ENCODE data around the gene AMTN. TPM values are rescaled to one million over a fixed set of nuclear protein-coding genes. Genes with fewer than 3 reads are reported as not detected.
"Not testable (repeated sequence)": the region's sequence is repeated elsewhere in the genome, so short reads cannot be mapped to it uniquely, and the experiment has no call there.

Gene AMTN
- total and polyA plus RNA-seq, 3 experiments from 2014 or later = not detected

DNA sequence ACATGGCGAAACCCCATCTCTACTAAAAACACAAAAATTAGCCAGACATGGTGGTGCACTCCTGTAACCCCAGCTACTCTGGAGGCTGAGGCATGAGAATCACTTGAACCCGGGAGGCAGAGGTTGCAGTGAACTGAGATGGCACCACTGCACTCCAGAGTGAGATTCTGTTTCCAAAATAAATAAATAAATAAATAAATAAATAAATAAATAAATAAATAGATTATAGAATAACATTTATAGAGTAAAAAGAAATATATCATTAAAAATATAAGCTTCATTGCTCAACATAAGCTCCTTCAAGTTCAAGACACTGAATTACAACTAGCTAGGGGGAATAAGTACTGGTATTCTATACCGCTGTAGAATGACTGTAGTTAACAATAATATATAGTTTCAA is 16.5 kb downstream of the AMTN start:
- CTCF ChIA-PET; H3K36me3 ChIP-seq (ENCODE audit: insufficient read depth, low read length); POLR2A ChIA-PET; H3K36me3 Mint-ChIP-seq; H3K4me3 ChIP-seq (ENCODE audit: low read length); H3K4me1 ChIP-seq (ENCODE audit: insufficient read depth, low read length); H3K27ac ChIP-seq (ENCODE audit: low read depth, low read length); H3K4me1 Mint-ChIP-seq; H3K9me3 Mint-ChIP-seq; H3K27ac Mint-ChIP-seq; H3K9me3 ChIP-seq (ENCODE audit: low read length); H3K4me3 Mint-ChIP-seq; DNase-seq; H3K27me3 ChIP-seq (ENCODE audit: insufficient read depth, low read length, poor library complexity, severe bottlenecking): not testable (repeated sequence)
- peaks cover 0 to 25% of the 10 kb centered on the region in 2 donors for H3K27me3 Mint-ChIP-seq

- H3K4me3 ChIP-seq (ENCODE audit: low read length) = no peak overlapping the region
- ChIA-PET POLR2A (no interaction called here), CTCF (no interaction called here)
- no peaks in the 10 kb centered on the region for H3K4me1 Mint-ChIP-seq
- H3K4me3 Mint-ChIP-seq = no peak overlapping the region
- H3K27ac Mint-ChIP-seq = peak overlapping the region in 1 of 8 donors; percentile 44
- peaks cover 0 to 4% (median 3%) of the 10 kb centered on the region in 5 donors for H3K9me3 Mint-ChIP-seq
- no peaks in the 10 kb centered on the region for H3K36me3 ChIP-seq (ENCODE audit: insufficient read depth, low read length)
- no peak for DNase-seq
- H3K4me1 ChIP-seq (ENCODE audit: insufficient read depth, low read length) = no peaks in the 10 kb centered on the region
- peaks cover 0 to 12% of the 10 kb centered on the region in 2 donors for H3K27me3 Mint-ChIP-seq
- H3K27ac ChIP-seq (ENCODE audit: low read depth, low read length) = no peak overlapping the region
- no peaks in the 10 kb centered on the region for H3K36me3 Mint-ChIP-seq
- no peaks in the 10 kb centered on the region for H3K9me3 ChIP-seq (ENCODE audit: low read length)
- H3K27me3 ChIP-seq (ENCODE audit: insufficient read depth, low read length, poor library complexity, severe bottlenecking) = no peaks in the 10 kb centered on the region
Observed at GRCh38 chr4:70538869-70539268, 20.5 kb downstream of the AMTN start.

DNA sequence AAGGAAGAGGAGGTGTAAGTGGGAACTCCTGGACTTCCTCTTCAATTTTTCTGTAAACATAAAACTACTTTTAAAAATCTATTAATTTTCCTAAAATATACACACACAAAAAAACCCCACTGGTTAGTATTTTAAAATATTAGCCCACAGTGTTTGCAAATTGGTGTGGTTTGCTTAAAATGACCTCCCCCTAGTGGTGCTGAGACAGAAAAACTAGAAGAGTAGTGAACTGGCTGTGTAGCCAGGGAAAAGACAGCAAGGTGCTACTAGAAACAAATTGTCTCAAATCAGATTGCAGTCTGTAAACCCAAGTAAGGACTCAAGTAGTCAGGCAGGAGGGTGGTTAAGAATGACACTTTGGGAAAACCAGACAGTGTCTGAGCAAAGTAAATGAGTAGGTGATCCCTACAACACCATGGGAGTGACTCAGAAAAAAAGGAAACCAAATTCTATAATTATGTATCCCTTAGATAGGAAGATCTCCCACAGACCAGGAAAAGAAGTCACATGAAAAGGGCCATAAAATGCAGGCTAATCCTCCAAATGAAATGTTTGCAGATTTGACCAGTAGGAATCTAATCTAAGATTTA is 26.0 kb downstream of the AMTN start:
- Histone ChIP-seq H3K27me3 (ENCODE audit: insufficient read depth, low read length, poor library complexity, severe bottlenecking) (peaks cover 4% of the 10 kb centered on the region), H3K27ac (ENCODE audit: low read depth, low read length) (no peak overlapping the region), H3K4me3 (ENCODE audit: low read length) (no peak overlapping the region), H3K36me3 (ENCODE audit: insufficient read depth, low read length) (no peaks in the 10 kb centered on the region), H3K4me1 (ENCODE audit: insufficient read depth, low read length) (no peaks in the 10 kb centered on the region), H3K9me3 (ENCODE audit: low read length) (no peaks in the 10 kb centered on the region)
- ChIA-PET POLR2A (no interaction called here), CTCF (no interaction called here)
- H3K36me3 Mint-ChIP-seq = no peaks in the 10 kb centered on the region
- no peak overlapping the region for H3K4me3 Mint-ChIP-seq
- peaks cover 9 to 31% of the 10 kb centered on the region in 2 donors for H3K27me3 Mint-ChIP-seq
- no peak overlapping the region for H3K27ac Mint-ChIP-seq
- H3K9me3 Mint-ChIP-seq = no peaks in the 10 kb centered on the region
- DNase-seq = no peak
- H3K4me1 Mint-ChIP-seq = no peaks in the 10 kb centered on the region

- POLR2A ChIA-PET = no interaction called here
- Histone ChIP-seq H3K9me3 (ENCODE audit: low read length) (no peaks in the 10 kb centered on the region), H3K27me3 (ENCODE audit: insufficient read depth, low read length, poor library complexity, severe bottlenecking) (no peaks in the 10 kb centered on the region), H3K4me3 (ENCODE audit: low read length) (no peak overlapping the region), H3K27ac (ENCODE audit: low read depth, low read length) (no peak overlapping the region), H3K36me3 (ENCODE audit: insufficient read depth, low read length) (no peaks in the 10 kb centered on the region), H3K4me1 (ENCODE audit: insufficient read depth, low read length) (no peaks in the 10 kb centered on the region)
- no peak overlapping the region for H3K27ac Mint-ChIP-seq
- CTCF ChIA-PET = no interaction called here
- H3K4me1 Mint-ChIP-seq = peaks cover 0 to 11% (median 3%) of the 10 kb centered on the region in 3 donors
- no peak for DNase-seq
- no peaks in the 10 kb centered on the region for H3K36me3 Mint-ChIP-seq
- peaks cover 0 to 5% (median 2%) of the 10 kb centered on the region in 5 donors for H3K9me3 Mint-ChIP-seq
- peaks cover 3 to 12% of the 10 kb centered on the region in 2 donors for H3K27me3 Mint-ChIP-seq
- no peak overlapping the region for H3K4me3 Mint-ChIP-seq
Observed at GRCh38 chr4:70556856-70557255, 38.5 kb downstream of the AMTN start.

DNA sequence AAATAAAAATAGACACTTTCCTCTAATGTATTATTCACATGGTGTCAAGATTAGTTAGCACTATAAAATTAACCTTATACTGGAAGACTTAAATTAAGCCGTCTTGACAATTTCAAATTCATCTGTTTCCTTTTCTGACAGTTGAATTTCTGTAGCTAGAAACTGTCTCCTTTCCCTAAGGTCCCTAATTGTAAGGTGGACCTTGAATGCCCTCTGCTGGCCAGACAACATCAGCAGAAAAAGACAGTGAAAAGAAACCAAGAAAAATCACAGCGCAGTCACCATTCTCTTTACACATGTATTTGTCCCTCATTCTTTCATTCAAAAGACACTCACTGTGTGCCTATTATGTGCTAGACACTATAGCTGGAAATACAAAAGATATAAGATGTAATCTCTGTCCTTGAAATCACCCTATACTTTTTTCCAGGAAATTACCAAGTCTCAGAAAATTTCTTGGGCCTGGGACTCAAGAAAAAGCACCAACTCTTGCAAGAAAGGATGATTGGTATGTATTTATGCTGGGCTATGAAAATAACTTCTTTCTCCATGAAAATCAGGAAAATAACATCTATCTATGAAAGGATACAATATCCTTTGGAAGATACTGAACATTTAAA is 41.0 kb downstream of the AMTN start:
- CTCF ChIA-PET = interaction anchor here (1.1 to 1.2 kb wide), 2 partner anchors 36 to 53 kb away, joined by 3 read pairs; no protein-coding TSS in a partner anchor
- Mint-ChIP-seq H3K4me1 (peaks cover 0 to 11% (median 3%) of the 10 kb centered on the region in 3 donors), H3K4me3 (no peak overlapping the region), H3K27me3 (no peaks in the 10 kb centered on the region), H3K27ac (no peak overlapping the region), H3K9me3 (peaks cover 0 to 5% (median 0%) of the 10 kb centered on the region in 5 donors), H3K36me3 (no peaks in the 10 kb centered on the region)
- no peaks in the 10 kb centered on the region for H3K36me3 ChIP-seq (ENCODE audit: insufficient read depth, low read length)
- no peaks in the 10 kb centered on the region for H3K4me1 ChIP-seq (ENCODE audit: insufficient read depth, low read length)
- H3K27ac ChIP-seq (ENCODE audit: low read depth, low read length) = no peak overlapping the region
- POLR2A ChIA-PET = no interaction called here
- no peaks in the 10 kb centered on the region for H3K27me3 ChIP-seq (ENCODE audit: insufficient read depth, low read length, poor library complexity, severe bottlenecking)
- no peaks in the 10 kb centered on the region for H3K9me3 ChIP-seq (ENCODE audit: low read length)
- DNase-seq = peak in 3 of 5 donors; percentile 10 to 44 (median 14)
- H3K4me3 ChIP-seq (ENCODE audit: low read length) = no peak overlapping the region

DNA sequence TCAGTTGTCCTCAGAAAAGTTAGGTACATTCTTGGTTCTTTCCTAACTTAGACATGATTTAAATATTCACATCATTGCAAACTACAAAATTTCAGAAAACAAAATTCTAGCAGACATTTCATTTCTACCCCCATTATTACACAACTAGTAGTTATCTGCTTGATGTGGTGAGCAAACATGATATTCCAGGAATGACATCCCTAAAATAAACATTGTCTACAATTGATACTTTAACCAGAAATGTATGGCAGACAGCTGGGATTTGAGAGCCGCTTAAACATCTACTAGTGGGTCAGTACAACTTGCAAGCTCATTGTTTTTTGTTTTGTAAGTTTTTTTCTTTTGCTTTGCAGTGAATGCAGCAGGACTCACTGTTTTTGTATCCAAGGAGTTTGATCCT is 41.6 kb downstream of the AMTN start:
- Histone ChIP-seq H3K4me3 (ENCODE audit: low read length) (no peak overlapping the region), H3K27ac (ENCODE audit: low read depth, low read length) (no peak overlapping the region), H3K4me1 (ENCODE audit: insufficient read depth, low read length) (no peaks in the 10 kb centered on the region), H3K27me3 (ENCODE audit: insufficient read depth, low read length, poor library complexity, severe bottlenecking) (no peaks in the 10 kb centered on the region), H3K9me3 (ENCODE audit: low read length) (no peaks in the 10 kb centered on the region), H3K36me3 (ENCODE audit: insufficient read depth, low read length) (no peaks in the 10 kb centered on the region)
- Mint-ChIP-seq H3K9me3 (peaks cover 0 to 5% (median 0%) of the 10 kb centered on the region in 5 donors), H3K4me3 (no peak overlapping the region), H3K27ac (no peak overlapping the region), H3K36me3 (no peaks in the 10 kb centered on the region), H3K4me1 (peaks cover 0 to 11% (median 3%) of the 10 kb centered on the region in 3 donors), H3K27me3 (no peaks in the 10 kb centered on the region)
- no peak for DNase-seq
- ChIA-PET CTCF (no interaction called here), POLR2A (no interaction called here)

GRCh38 chr4:70564033-70564432 is 45.7 kb downstream of the AMTN start:
- no peaks in the 10 kb centered on the region for H3K9me3 ChIP-seq (ENCODE audit: low read length)
- Mint-ChIP-seq H3K36me3 (no peaks in the 10 kb centered on the region), H3K9me3 (peaks cover 0 to 2% (median 0%) of the 10 kb centered on the region in 5 donors), H3K27ac (no peak overlapping the region), H3K4me3 (no peak overlapping the region), H3K27me3 (no peaks in the 10 kb centered on the region), H3K4me1 (peaks cover 0 to 3% (median 2%) of the 10 kb centered on the region in 3 donors)
- DNase-seq = no peak
- no peaks in the 10 kb centered on the region for H3K36me3 ChIP-seq (ENCODE audit: insufficient read depth, low read length)
- ChIA-PET POLR2A (no interaction called here), CTCF (no interaction called here)
- H3K27ac ChIP-seq (ENCODE audit: low read depth, low read length) = no peak overlapping the region
- no peaks in the 10 kb centered on the region for H3K4me1 ChIP-seq (ENCODE audit: insufficient read depth, low read length)
- H3K27me3 ChIP-seq (ENCODE audit: insufficient read depth, low read length, poor library complexity, severe bottlenecking) = no peaks in the 10 kb centered on the region
- no peak overlapping the region for H3K4me3 ChIP-seq (ENCODE audit: low read length)

- no peaks in the 10 kb centered on the region for H3K27me3 ChIP-seq (ENCODE audit: insufficient read depth, low read length, poor library complexity, severe bottlenecking)
- no peak for DNase-seq
- Mint-ChIP-seq H3K4me3 (no peak overlapping the region), H3K9me3 (peaks cover 0 to 2% (median 0%) of the 10 kb centered on the region in 5 donors), H3K27ac (no peak overlapping the region), H3K4me1 (no peaks in the 10 kb centered on the region), H3K36me3 (no peaks in the 10 kb centered on the region), H3K27me3 (peaks cover 3 to 23% of the 10 kb centered on the region in 2 donors)
- POLR2A ChIA-PET = no interaction called here
- no peak overlapping the region for H3K27ac ChIP-seq (ENCODE audit: low read depth, low read length)
- CTCF ChIA-PET = no interaction called here
- no peaks in the 10 kb centered on the region for H3K4me1 ChIP-seq (ENCODE audit: insufficient read depth, low read length)
- no peaks in the 10 kb centered on the region for H3K9me3 ChIP-seq (ENCODE audit: low read length)
- no peaks in the 10 kb centered on the region for H3K36me3 ChIP-seq (ENCODE audit: insufficient read depth, low read length)
- H3K4me3 ChIP-seq (ENCODE audit: low read length) = no peak overlapping the region
Observed at GRCh38 chr4:70570796-70571195, 52.4 kb downstream of the AMTN start.

Data from CD8-positive, alpha-beta memory T cell (primary cell).